WTC11 (cell line): ENCODE data around the gene CDH1. TPM values are rescaled to one million over a fixed set of nuclear protein-coding genes. Genes with fewer than 3 reads are reported as not detected.
A peak's percentile ranks its signal among the peaks of the same experiment; 100 is the strongest.

Source experiments
- ATAC-seq: fragments of 200-7000 bp; cut with Tn5 transposase; 2 replicates; pipeline ENCODE4 v1.10.0; 2021; ENCODE audit warnings: mild to moderate bottlenecking, moderate library complexity
- CTCF ChIA-PET: fragments of 300-600 bp; sonication (Branson Sonifier 250); formaldehyde crosslinking; loops from one replicate; lab custom pipeline; 2021; ENCODE audit warnings: antibody characterized with exemption; lab: Charles Lee
- POLR2A ChIA-PET: fragments of 350-600 bp; sonication (Branson Sonifier 250); formaldehyde crosslinking; loops from one replicate; lab custom pipeline; 2021; ENCODE audit warnings: antibody characterized with exemption; lab: Charles Lee
- DNase-seq: peaks from one replicate; pipeline ENCODE4 v3.0.0; 2021; ENCODE audit warnings: low spot score
- H3K27ac Mint-ChIP-seq: 2 replicates; pipeline ENCODE4 v1.8.0; 2021; ENCODE audit warnings: mixed read lengths
- H3K27me3 Mint-ChIP-seq: 2 replicates; pipeline ENCODE4 v1.8.0; 2021; ENCODE audit warnings: low read depth, mild to moderate bottlenecking, moderate library complexity, mixed read lengths
- H3K36me3 Mint-ChIP-seq: 2 replicates; pipeline ENCODE4 v1.8.0; 2021; ENCODE audit warnings: mixed read lengths
- H3K4me1 Mint-ChIP-seq: 2 replicates; pipeline ENCODE4 v1.8.0; 2022; ENCODE audit warnings: mixed read lengths
- H3K4me3 Mint-ChIP-seq: 2 replicates; pipeline ENCODE4 v1.8.0; 2021; ENCODE audit warnings: mild to moderate bottlenecking, moderate library complexity, mixed read lengths
- H3K9me3 Mint-ChIP-seq: 2 replicates; pipeline ENCODE4 v1.8.0; 2021; ENCODE audit warnings: mixed read lengths
- ATF1 ChIP-seq: sonication (generic); formaldehyde crosslinking; IDR thresholded peaks from 2 replicates; pipeline ENCODE4 v1.8.1; 2023; ENCODE audit warnings: mild to moderate bottlenecking, moderate library complexity, missing genetic modification reagents
- EMX1 ChIP-seq: fragments of 250-450 bp; sonication (Bioruptor Pico); IDR thresholded peaks from 2 replicates; pipeline ENCODE4 v1.8.0; 2021; ENCODE audit warnings: mild to moderate bottlenecking
- FOXP1 ChIP-seq: sonication (generic); formaldehyde crosslinking; IDR thresholded peaks from 2 replicates; pipeline ENCODE4 v1.8.0; 2022; ENCODE audit warnings: missing genetic modification reagents, mild to moderate bottlenecking, moderate library complexity, borderline replicate concordance
- GRHL2 ChIP-seq: fragments of 250-450 bp; sonication (Bioruptor Pico); IDR thresholded peaks from 2 replicates; pipeline ENCODE4 v1.8.0; 2022; ENCODE audit warnings: mild to moderate bottlenecking, moderate library complexity; ENCODE audit not compliant: insufficient replicate concordance, severe bottlenecking
- GTF2I ChIP-seq: fragments of 250-450 bp; sonication (Bioruptor Pico); conservative IDR thresholded peaks from 2 replicates; pipeline ENCODE4 v1.4.0; 2021; ENCODE audit warnings: mild to moderate bottlenecking
- HMGA2 ChIP-seq: fragments of 250-450 bp; sonication (Bioruptor Pico); IDR thresholded peaks from 2 replicates; pipeline ENCODE4 v1.4.0; 2021; ENCODE audit warnings: mild to moderate bottlenecking, moderate library complexity
- IRF2 ChIP-seq: sonication (generic); formaldehyde crosslinking; IDR thresholded peaks from 2 replicates; pipeline ENCODE4 v1.8.0; 2022; ENCODE audit warnings: low read depth, missing genetic modification reagents, borderline replicate concordance
- JAZF1 ChIP-seq: fragments of 250-450 bp; sonication (Bioruptor Pico); IDR thresholded peaks from 2 replicates; pipeline ENCODE4 v1.9.0; 2021; ENCODE audit warnings: moderate library complexity, mild to moderate bottlenecking, inconsistent platforms
- MXD4 ChIP-seq: fragments of 250-450 bp; sonication (Bioruptor Pico); IDR thresholded peaks from 2 replicates; pipeline ENCODE4 v1.8.0; 2021; ENCODE audit warnings: mild to moderate bottlenecking, moderate library complexity, borderline replicate concordance
- MYBL2 ChIP-seq: sonication (generic); formaldehyde crosslinking; IDR thresholded peaks from 2 replicates; pipeline ENCODE4 v1.8.1; 2023; ENCODE audit warnings: mild to moderate bottlenecking, moderate library complexity, missing genetic modification reagents
- OVOL2 ChIP-seq: fragments of 250-450 bp; sonication (Bioruptor Pico); IDR thresholded peaks from 2 replicates; pipeline ENCODE4 v1.9.0; 2021; ENCODE audit warnings: mild to moderate bottlenecking, borderline replicate concordance
- PRRX2 ChIP-seq: fragments of 250-450 bp; sonication (Bioruptor Pico); IDR thresholded peaks from 2 replicates; pipeline ENCODE4 v1.8.0; 2021; ENCODE audit warnings: mild to moderate bottlenecking
- RORB ChIP-seq: fragments of 250-450 bp; sonication (Bioruptor Pico); IDR thresholded peaks from 2 replicates; pipeline ENCODE4 v1.9.0; 2021; ENCODE audit warnings: mild to moderate bottlenecking
- ZNF219 ChIP-seq: sonication (generic); formaldehyde crosslinking; IDR thresholded peaks from 2 replicates; pipeline ENCODE4 v1.8.0; 2023; ENCODE audit warnings: missing genetic modification reagents, mild to moderate bottlenecking, borderline replicate concordance
- ZNF232 ChIP-seq: sonication (generic); formaldehyde crosslinking; IDR thresholded peaks from 2 replicates; pipeline ENCODE4 v1.8.0; 2022; ENCODE audit warnings: mild to moderate bottlenecking, missing genetic modification reagents
- ZNF263 ChIP-seq: sonication (generic); formaldehyde crosslinking; IDR thresholded peaks from 2 replicates; pipeline ENCODE4 v1.8.1; 2022; ENCODE audit warnings: low read depth, mild to moderate bottlenecking, moderate library complexity, missing genetic modification reagents
- total RNA-seq: library from RNA; stranded (reverse); gene quantifications from 3 replicates; pipeline ENCODE4 v1.2.3, GENCODE V29; 2021
- TF ChIP-seq, protein P1 (sequence below): sonication (generic); formaldehyde crosslinking; IDR thresholded peaks from 2 replicates; pipeline ENCODE4 v1.8.1; 2022; ENCODE audit warnings: mild to moderate bottlenecking, moderate library complexity, missing genetic modification reagents
- TF ChIP-seq, protein P2 (sequence below): sonication (generic); formaldehyde crosslinking; IDR thresholded peaks from 2 replicates; pipeline ENCODE4 v1.8.0; 2023; ENCODE audit warnings: missing genetic modification reagents
- TF ChIP-seq, protein P3 (sequence below): fragments of 200-600 bp; IDR thresholded peaks from 2 replicates; pipeline ENCODE4 v1.8.0; 2022; ENCODE audit warnings: antibody characterized with exemption
- TF ChIP-seq, protein P4 (sequence below): fragments of 250-450 bp; sonication (Bioruptor Pico); IDR thresholded peaks from 2 replicates; pipeline ENCODE4 v1.9.0; 2021; ENCODE audit warnings: mild to moderate bottlenecking
- TF ChIP-seq, protein P5 (sequence below): fragments of 250-450 bp; sonication (Bioruptor Pico); IDR thresholded peaks from 2 replicates; pipeline ENCODE4 v1.9.0; 2021; ENCODE audit warnings: mild to moderate bottlenecking, borderline replicate concordance
- TF ChIP-seq, protein P6 (sequence below): fragments of 250-450 bp; sonication (Bioruptor Pico); IDR thresholded peaks from 2 replicates; pipeline ENCODE4 v1.9.0; 2021; ENCODE audit warnings: moderate library complexity, mild to moderate bottlenecking, inconsistent platforms, borderline replicate concordance
- TF ChIP-seq, protein P7 (sequence below): sonication (generic); formaldehyde crosslinking; conservative IDR thresholded peaks from 2 replicates; pipeline ENCODE4 v1.8.1; 2022; ENCODE audit warnings: mild to moderate bottlenecking, missing genetic modification reagents

Gene CDH1
- total RNA-seq, 1 experiment from 2014 or later = 278 TPM

DNA sequence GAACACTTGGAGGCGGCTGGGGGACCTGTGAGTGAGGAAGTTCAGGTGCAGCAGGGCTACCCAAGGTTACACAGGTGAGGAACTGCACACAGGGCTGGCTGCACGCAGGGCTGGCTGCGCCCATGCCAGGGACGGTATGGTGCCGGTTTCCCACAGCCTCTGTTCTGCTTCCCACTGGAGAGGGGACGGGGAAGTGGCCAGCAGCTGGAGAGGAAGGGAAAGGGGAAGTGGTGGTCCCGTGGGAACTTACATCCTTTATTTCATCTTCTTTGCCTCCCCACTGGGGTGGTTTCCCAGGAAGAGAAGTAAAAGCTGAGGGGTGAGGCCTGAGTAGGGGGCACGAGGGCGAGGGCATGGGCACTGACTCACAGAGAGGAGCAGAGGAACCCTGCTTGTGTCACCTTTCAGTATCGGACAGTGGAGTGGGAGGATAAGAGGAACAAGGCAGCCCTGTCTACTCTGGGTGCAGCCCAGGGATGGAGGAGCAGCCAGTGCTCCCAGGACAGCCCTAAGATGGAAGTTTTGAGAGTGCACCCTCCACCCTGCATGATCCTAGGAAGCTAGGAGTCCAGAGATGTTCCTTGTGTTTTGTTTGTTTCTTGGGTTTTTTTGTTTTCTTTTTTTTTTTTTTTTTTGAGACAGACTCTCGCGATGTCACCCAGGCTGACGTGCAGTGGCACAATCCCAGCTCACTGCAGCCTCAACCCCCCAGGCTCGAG is 25.5 kb upstream of the CDH1 start (continued):
- no peak for TF ChIP-seq OVOL2
- TF ChIP-seq, protein P1, sequence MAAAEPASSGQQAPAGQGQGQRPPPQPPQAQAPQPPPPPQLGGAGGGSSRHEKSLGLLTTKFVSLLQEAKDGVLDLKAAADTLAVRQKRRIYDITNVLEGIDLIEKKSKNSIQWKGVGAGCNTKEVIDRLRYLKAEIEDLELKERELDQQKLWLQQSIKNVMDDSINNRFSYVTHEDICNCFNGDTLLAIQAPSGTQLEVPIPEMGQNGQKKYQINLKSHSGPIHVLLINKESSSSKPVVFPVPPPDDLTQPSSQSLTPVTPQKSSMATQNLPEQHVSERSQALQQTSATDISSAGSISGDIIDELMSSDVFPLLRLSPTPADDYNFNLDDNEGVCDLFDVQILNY (CRISPR knock-in tag) = no peak
- TF ChIP-seq, protein P2, sequence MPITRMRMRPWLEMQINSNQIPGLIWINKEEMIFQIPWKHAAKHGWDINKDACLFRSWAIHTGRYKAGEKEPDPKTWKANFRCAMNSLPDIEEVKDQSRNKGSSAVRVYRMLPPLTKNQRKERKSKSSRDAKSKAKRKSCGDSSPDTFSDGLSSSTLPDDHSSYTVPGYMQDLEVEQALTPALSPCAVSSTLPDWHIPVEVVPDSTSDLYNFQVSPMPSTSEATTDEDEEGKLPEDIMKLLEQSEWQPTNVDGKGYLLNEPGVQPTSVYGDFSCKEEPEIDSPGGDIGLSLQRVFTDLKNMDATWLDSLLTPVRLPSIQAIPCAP (CRISPR knock-in tag) = no peak
- no peak for TF ChIP-seq MYBL2
- TF ChIP-seq FOXP1 (CRISPR knock-in tag) = no peak

DNA sequence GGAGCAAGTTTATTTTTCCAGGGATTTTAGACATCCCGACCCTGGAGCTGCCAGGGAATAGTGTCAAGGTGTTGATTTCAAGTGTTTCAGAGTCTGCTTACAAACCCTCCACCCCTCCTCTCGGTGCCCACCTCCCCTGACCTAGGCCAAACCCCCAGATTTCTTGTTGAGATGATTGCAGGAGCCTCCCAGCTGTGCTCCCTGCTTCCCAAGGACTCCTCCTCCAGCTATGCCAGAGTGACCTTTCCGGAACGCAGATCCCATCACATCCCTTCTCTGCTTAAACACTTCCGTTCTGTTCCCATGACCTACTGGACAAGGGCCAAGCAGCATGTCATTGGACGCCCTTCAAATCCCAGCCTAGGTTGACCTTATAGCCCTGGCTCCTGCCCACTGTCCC is 23.7 kb upstream of the CDH1 start:
- Mint-ChIP-seq H3K27ac (no peak overlapping the region; the same call in 1 of the 2 replicates), H3K9me3 (no peaks in the 10 kb centered on the region), H3K4me1 (peaks cover 41% of the 10 kb centered on the region), H3K36me3 (no peaks in the 10 kb centered on the region), H3K4me3 (no peak overlapping the region), H3K27me3 (no peaks in the 10 kb centered on the region)
- CTCF ChIA-PET = no interaction called here
- DNase-seq (no peak), ATAC-seq (no peak)
- no peak for TF ChIP-seq MYBL2
- no peak for TF ChIP-seq ZNF263 (CRISPR knock-in tag)
- no peak for TF ChIP-seq ATF1 (CRISPR knock-in tag)
- no peak for TF ChIP-seq IRF2 (CRISPR knock-in tag)
- no peak for TF ChIP-seq EMX1 (CRISPR knock-in tag)
- TF ChIP-seq ZNF232 (CRISPR knock-in tag) = no peak
- TF ChIP-seq GRHL2 (CRISPR knock-in tag) = no peak
- TF ChIP-seq RORB (CRISPR knock-in tag) = no peak
- TF ChIP-seq, protein P3, sequence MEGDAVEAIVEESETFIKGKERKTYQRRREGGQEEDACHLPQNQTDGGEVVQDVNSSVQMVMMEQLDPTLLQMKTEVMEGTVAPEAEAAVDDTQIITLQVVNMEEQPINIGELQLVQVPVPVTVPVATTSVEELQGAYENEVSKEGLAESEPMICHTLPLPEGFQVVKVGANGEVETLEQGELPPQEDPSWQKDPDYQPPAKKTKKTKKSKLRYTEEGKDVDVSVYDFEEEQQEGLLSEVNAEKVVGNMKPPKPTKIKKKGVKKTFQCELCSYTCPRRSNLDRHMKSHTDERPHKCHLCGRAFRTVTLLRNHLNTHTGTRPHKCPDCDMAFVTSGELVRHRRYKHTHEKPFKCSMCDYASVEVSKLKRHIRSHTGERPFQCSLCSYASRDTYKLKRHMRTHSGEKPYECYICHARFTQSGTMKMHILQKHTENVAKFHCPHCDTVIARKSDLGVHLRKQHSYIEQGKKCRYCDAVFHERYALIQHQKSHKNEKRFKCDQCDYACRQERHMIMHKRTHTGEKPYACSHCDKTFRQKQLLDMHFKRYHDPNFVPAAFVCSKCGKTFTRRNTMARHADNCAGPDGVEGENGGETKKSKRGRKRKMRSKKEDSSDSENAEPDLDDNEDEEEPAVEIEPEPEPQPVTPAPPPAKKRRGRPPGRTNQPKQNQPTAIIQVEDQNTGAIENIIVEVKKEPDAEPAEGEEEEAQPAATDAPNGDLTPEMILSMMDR = no peak
- no peak for TF ChIP-seq OVOL2
- POLR2A ChIA-PET = no interaction called here

DNA sequence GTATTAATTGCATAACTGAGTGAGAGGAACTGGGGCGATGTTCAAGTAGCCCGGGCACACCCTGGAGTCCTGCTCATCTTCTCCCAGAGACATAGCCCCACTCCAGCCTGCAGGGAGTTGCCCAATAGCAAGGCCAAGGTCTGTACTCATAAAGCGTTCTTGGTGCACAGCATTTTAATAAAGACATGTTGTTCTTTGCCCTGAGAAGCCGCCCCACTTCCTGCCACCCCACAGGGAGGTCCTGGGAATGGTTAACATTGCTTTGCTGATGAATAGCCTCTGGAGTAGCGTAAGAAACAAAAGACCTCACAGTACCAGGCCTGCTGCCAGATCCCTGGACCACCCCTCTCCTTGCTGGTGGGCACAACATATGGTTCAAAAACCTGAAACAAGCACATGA is 21.6 kb upstream of the CDH1 start:
- no peak overlapping the region for H3K4me3 Mint-ChIP-seq
- no peaks in the 10 kb centered on the region for H3K36me3 Mint-ChIP-seq
- DNase-seq (no peak), ATAC-seq (peak; percentile 43)
- no peaks in the 10 kb centered on the region for H3K9me3 Mint-ChIP-seq
- POLR2A ChIA-PET = no interaction called here
- H3K27ac Mint-ChIP-seq = peak overlapping the region; percentile 68
- H3K27me3 Mint-ChIP-seq = no peaks in the 10 kb centered on the region
- CTCF ChIA-PET = no interaction called here
- peaks cover 32% of the 10 kb centered on the region for H3K4me1 Mint-ChIP-seq
- TF ChIP-seq, protein P4, sequence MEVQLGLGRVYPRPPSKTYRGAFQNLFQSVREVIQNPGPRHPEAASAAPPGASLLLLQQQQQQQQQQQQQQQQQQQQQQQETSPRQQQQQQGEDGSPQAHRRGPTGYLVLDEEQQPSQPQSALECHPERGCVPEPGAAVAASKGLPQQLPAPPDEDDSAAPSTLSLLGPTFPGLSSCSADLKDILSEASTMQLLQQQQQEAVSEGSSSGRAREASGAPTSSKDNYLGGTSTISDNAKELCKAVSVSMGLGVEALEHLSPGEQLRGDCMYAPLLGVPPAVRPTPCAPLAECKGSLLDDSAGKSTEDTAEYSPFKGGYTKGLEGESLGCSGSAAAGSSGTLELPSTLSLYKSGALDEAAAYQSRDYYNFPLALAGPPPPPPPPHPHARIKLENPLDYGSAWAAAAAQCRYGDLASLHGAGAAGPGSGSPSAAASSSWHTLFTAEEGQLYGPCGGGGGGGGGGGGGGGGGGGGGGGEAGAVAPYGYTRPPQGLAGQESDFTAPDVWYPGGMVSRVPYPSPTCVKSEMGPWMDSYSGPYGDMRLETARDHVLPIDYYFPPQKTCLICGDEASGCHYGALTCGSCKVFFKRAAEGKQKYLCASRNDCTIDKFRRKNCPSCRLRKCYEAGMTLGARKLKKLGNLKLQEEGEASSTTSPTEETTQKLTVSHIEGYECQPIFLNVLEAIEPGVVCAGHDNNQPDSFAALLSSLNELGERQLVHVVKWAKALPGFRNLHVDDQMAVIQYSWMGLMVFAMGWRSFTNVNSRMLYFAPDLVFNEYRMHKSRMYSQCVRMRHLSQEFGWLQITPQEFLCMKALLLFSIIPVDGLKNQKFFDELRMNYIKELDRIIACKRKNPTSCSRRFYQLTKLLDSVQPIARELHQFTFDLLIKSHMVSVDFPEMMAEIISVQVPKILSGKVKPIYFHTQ (CRISPR knock-in tag) = no peak
- TF ChIP-seq, protein P5, sequence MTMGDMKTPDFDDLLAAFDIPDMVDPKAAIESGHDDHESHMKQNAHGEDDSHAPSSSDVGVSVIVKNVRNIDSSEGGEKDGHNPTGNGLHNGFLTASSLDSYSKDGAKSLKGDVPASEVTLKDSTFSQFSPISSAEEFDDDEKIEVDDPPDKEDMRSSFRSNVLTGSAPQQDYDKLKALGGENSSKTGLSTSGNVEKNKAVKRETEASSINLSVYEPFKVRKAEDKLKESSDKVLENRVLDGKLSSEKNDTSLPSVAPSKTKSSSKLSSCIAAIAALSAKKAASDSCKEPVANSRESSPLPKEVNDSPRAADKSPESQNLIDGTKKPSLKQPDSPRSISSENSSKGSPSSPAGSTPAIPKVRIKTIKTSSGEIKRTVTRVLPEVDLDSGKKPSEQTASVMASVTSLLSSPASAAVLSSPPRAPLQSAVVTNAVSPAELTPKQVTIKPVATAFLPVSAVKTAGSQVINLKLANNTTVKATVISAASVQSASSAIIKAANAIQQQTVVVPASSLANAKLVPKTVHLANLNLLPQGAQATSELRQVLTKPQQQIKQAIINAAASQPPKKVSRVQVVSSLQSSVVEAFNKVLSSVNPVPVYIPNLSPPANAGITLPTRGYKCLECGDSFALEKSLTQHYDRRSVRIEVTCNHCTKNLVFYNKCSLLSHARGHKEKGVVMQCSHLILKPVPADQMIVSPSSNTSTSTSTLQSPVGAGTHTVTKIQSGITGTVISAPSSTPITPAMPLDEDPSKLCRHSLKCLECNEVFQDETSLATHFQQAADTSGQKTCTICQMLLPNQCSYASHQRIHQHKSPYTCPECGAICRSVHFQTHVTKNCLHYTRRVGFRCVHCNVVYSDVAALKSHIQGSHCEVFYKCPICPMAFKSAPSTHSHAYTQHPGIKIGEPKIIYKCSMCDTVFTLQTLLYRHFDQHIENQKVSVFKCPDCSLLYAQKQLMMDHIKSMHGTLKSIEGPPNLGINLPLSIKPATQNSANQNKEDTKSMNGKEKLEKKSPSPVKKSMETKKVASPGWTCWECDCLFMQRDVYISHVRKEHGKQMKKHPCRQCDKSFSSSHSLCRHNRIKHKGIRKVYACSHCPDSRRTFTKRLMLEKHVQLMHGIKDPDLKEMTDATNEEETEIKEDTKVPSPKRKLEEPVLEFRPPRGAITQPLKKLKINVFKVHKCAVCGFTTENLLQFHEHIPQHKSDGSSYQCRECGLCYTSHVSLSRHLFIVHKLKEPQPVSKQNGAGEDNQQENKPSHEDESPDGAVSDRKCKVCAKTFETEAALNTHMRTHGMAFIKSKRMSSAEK (CRISPR knock-in tag) = no peak
- no peak for TF ChIP-seq GTF2I (CRISPR knock-in tag)
- TF ChIP-seq, protein P6, sequence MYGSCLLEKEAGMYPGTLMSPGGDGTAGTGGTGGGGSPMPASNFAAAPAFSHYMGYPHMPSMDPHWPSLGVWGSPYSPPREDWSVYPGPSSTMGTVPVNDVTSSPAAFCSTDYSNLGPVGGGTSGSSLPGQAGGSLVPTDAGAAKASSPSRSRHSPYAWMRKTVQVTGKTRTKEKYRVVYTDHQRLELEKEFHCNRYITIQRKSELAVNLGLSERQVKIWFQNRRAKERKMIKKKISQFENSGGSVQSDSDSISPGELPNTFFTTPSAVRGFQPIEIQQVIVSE (CRISPR knock-in tag) = no peak
- TF ChIP-seq, protein P7, sequence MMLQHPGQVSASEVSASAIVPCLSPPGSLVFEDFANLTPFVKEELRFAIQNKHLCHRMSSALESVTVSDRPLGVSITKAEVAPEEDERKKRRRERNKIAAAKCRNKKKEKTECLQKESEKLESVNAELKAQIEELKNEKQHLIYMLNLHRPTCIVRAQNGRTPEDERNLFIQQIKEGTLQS = no peak
- no peak for TF ChIP-seq HMGA2
- no peak for TF ChIP-seq PRRX2 (CRISPR knock-in tag)
- no peak for TF ChIP-seq ZNF219 (CRISPR knock-in tag)
- no peak for TF ChIP-seq JAZF1
- TF ChIP-seq ATF1 (CRISPR knock-in tag) = no peak
- no peak for TF ChIP-seq MXD4 (CRISPR knock-in tag)
